Measurements from ENCODE around the gene PDE6C.

- TF ChIP-seq CTCF (IDR thresholded peaks at IDR 0.05; ENCODE audit: insufficient read depth, low read depth, low read length) (no peak), EZH2 (IDR thresholded peaks at IDR 0.05; ENCODE audit: insufficient read depth, low read length) (no peak)
Observed at GRCh38 chr10:93600446-93601145, 11.7 kb upstream of the PDE6C start.
